Omental fat pad (tissue), 4 donors: ENCODE results near the gene KRTAP5-7. TPM values are rescaled to one million over a fixed set of nuclear protein-coding genes. Genes with fewer than 3 reads are reported as not detected.

Source experiments
- ATAC-seq: fragments of 150-250 bp; one replicate; pipeline ENCODE4 v1.9.1; 2016; ENCODE audit warnings: mild to moderate bottlenecking, moderate library complexity; ENCODE audit not compliant: low FRiP score
- DNase-seq: peaks from one replicate; pipeline ENCODE4 v3.0.0-alpha.2; 2019; ENCODE audit warnings: low spot score
- total RNA-seq, 4 donors: library from RNA; depleted of rRNA; stranded (reverse); fragments of >200 nt; gene quantifications; one replicate each; pipeline ENCODE4 v1.1.0, GENCODE V29; 2016
- TF ChIP-seq, protein P1 (sequence below), 3 donors: fragments of 450-650 bp; IDR thresholded peaks; one replicate each; pipeline ENCODE4 v1.5.1; 2016 to 2017; ENCODE audit warnings: antibody characterized with exemption in 3 of 3, mild to moderate bottlenecking in 3 of 3, moderate library complexity in 2 of 3

The KRTAP5-7 gene
- total RNA-seq, 4 donors from 2014 or later = 0.28 TPM; not detected in 3

DNA sequence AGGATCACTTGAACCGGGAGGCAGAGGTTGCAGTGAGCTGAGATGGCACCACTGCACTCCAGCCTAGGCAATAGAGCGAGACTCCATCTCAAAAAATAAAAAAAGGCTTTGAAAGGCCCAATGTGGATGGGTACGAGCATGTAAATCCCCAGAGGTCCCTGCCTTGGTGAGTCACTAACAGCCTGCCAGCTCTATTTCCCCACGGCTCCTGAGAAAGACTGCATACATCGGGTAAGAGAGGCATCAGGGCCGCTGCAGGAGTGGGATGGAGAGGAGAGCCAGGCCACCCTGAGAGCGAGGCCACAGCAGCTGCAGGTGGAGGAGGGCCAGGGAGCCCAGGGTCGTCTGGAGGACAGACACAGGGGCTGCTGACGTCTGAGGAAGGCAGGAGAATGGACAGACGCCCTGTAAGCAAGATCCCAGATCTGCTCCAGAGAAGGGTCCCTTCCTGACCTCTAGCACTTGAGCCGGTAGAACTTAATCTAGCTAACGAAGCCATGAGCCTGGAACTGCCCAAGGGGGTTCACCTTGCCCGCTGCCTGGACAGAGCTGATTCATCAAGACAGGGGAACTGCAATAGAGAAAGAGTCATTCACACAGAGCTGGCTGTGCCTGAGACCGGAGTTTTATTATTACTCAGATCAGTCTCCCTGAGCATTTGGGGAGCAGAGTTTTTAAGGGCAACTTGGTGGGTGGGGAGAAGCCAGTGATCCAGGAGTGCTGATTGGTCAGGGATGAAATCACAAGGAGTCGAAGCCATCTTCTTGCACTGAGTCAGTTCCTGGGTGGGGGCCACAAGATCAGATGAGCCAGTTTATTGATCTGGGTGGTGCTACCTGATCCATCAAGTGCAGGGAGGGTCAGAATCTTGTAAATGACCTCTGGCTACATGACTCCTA, 16.1 kb downstream of the KRTAP5-7 start:
- TF ChIP-seq, protein P1, sequence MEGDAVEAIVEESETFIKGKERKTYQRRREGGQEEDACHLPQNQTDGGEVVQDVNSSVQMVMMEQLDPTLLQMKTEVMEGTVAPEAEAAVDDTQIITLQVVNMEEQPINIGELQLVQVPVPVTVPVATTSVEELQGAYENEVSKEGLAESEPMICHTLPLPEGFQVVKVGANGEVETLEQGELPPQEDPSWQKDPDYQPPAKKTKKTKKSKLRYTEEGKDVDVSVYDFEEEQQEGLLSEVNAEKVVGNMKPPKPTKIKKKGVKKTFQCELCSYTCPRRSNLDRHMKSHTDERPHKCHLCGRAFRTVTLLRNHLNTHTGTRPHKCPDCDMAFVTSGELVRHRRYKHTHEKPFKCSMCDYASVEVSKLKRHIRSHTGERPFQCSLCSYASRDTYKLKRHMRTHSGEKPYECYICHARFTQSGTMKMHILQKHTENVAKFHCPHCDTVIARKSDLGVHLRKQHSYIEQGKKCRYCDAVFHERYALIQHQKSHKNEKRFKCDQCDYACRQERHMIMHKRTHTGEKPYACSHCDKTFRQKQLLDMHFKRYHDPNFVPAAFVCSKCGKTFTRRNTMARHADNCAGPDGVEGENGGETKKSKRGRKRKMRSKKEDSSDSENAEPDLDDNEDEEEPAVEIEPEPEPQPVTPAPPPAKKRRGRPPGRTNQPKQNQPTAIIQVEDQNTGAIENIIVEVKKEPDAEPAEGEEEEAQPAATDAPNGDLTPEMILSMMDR (IDR thresholded peaks at IDR 0.05) = no peak
- ATAC-seq (no peak), DNase-seq (no peak)

DNA sequence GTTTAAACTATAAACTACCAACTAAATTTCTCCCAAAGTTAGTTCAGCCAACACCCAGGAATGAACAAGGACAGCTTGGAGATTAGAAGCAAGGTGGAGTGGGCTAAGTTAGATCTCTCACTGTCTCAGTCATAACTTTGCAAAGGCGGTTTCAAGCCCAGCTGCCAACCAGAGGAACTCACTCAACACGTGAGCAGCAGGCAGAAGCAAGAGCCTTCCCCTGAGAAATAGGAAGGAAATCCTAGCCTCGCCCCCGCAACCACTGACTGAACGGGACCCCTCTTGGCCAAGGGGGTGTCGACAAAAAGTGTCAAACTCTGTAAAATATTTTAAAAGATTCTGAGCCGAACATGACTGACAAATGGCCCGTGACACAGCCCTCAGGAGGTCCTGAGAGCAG, 16.8 kb downstream of the KRTAP5-7 start:
- no peak for ATAC-seq
- TF ChIP-seq, protein P1 (IDR thresholded peaks at IDR 0.05) = no peak
- DNase-seq = no peak

DNA sequence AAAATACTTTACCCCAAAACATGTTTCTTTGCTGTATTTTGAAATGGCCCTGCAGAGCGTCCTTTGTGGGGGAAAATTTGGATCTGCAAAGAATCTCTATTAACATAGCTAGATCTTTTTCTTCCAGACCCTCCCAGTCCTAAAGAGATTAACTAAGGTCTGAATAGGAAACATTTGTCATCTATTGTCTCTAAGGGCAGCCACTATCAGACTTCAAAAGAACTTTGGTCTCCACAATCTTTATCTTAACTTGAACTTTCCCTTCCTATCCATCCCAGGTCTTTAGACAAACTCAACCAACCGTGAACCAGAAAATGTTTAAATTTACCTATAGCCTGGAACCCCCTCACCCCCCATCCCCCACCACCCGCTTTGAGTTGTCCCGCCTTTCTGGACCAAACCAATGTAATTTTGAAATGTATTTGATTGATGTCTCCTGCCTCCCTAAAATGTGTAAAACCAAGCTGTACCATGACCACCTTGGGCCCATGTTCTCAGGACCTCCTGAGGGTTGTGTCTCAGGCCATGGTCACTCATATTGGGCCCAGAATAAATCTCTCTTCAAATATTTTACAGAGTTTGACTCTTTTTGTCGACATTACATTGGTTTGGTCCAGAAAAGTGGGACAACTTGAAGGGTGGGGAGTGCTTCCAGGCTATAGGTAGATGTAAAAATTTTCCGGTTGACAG, 17.6 kb downstream of the KRTAP5-7 start:
- DNase-seq (no peak), ATAC-seq (no peak)
- TF ChIP-seq, protein P1 (IDR thresholded peaks at IDR 0.05) = no peak

DNA sequence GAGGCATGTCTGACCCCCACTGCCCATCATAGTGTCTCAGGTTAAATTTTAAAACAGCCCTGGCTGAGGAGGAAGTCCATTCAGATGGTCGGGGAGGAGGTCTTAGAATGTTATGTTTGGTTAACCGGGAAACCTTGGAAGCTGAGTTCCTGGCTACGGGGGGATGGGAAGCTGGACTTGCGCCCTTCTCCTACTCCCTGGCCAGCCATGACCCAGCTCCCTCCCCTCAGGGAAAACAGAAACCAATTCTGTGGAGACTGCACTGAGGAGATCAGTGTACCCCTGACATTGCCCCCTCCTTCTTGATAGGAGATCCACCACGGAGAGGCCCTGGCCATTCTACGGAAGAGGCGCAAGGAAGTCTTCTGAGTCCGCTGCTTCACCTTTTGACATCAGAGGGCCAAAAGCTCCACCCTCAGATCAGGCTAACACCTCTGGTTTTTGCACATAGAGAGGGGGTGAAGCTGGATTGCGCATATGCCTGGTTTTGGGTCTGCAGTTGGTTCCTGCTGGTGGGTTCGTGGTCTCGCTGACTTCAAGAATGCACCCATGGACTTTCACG, 18.4 kb downstream of the KRTAP5-7 start:
- DNase-seq (no peak), ATAC-seq (no peak)
- TF ChIP-seq, protein P1 (IDR thresholded peaks at IDR 0.05) = no peak

DNA sequence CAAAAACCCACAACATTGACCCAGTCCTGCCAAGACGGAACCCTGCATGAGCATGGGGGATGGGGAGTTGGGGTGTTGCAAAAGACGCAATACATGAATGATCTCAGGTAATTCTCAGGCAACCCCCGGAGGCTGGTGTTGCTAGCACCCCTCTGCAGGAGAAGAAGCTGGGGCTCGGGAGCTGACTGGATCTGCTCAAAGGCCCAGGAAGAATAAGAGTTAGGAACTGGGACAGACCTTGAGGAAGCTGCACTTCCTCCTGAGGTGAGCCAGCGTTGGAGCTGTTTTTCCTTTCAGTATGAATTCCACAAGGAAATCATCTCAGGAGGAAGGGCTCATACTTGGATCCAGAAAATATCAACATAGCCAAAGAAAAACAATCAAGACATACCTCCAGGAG, 21.1 kb downstream of the KRTAP5-7 start, which contains the start of gene KRTAP5-9:
KRTAP5-9 (plus strand) TSS at position 301 of the 400 bp plus-strand sequence. CDS start 238 bp downstream, outside the sequence.
- TF ChIP-seq, protein P1 (IDR thresholded peaks at IDR 0.05) = no peak
- ATAC-seq (no peak), DNase-seq (no peak)

DNA sequence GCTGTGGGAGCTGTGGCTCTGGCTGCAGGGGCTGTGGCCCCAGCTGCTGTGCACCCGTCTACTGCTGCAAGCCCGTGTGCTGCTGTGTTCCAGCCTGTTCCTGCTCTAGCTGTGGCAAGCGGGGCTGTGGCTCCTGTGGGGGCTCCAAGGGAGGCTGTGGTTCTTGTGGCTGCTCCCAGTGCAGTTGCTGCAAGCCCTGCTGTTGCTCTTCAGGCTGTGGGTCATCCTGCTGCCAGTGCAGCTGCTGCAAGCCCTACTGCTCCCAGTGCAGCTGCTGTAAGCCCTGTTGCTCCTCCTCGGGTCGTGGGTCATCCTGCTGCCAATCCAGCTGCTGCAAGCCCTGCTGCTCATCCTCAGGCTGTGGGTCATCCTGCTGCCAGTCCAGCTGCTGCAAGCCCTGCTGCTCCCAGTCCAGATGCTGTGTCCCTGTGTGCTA, 21.7 kb downstream of the KRTAP5-7 start:
- TF ChIP-seq, protein P1 (IDR thresholded peaks at IDR 0.05) = no peak
- no peak for ATAC-seq
- DNase-seq = no peak
